ENCODE data around the gene ATG4B.

- TF ChIP-seq YY1 (IDR thresholded peaks at IDR 0.05; ENCODE audit: insufficient read depth, insufficient read length) (no peak), ZNF274 (IDR thresholded peaks at IDR 0.05; ENCODE audit: low read depth, low read length) (no peak), SUZ12 (IDR thresholded peaks at IDR 0.05; ENCODE audit: extremely low read depth, insufficient read depth, insufficient read length) (no peak)
Observed at GRCh38 chr2:241678784-241679540, 41.5 kb downstream of the ATG4B start.
